Left lobe of liver (tissue), 2 donors: ENCODE measurements around the gene TGIF1. TPM values are rescaled to one million over a fixed set of nuclear protein-coding genes. Genes with fewer than 3 reads are reported as not detected.
A peak's percentile ranks its signal among the peaks of the same experiment; 100 is the strongest.

Source experiments
- ATAC-seq: fragments of 200-7000 bp; cut with Tn5 transposase; one replicate; pipeline ENCODE4 v1.9.1; 2020; ENCODE audit warnings: mild to moderate bottlenecking, moderate library complexity
- DNase-seq: peaks from one replicate; pipeline ENCODE4 v3.0.0-alpha.2; 2020; ENCODE audit warnings: low spot score
- total RNA-seq: library from RNA; stranded (reverse); gene quantifications from one replicate; pipeline ENCODE4 v1.2.1, GENCODE V29; 2021
- donor health status: DM: no; HTN: no; CAD: no; lungs with moderate emphysema.
- donor health status: DM: no; HTN: yes; CAD: no.

Gene TGIF1
- total RNA-seq, 1 donor from 2014 or later: 14.1 TPM

- ATAC-seq: no peak
- no peak for DNase-seq
Measured at GRCh38 chr18:3480827-3481573, 31.0 kb downstream of the TGIF1 start.

- DNase-seq (no peak), ATAC-seq (peak; percentile 67)
Measured at GRCh38 chr18:3481696-3482210, 31.8 kb downstream of the TGIF1 start.

GRCh38 chr18:3482258-3482657 is 32.3 kb downstream of the TGIF1 start:
- no peak for DNase-seq
- ATAC-seq: no peak

GRCh38 chr18:3485153-3486149 is 35.5 kb downstream of the TGIF1 start:
- ATAC-seq (peak; percentile 54), DNase-seq (no peak)

- DNase-seq (no peak), ATAC-seq (peak; percentile 67)
Measured at GRCh38 chr18:3486512-3486911, 36.5 kb downstream of the TGIF1 start.

- DNase-seq (no peak), ATAC-seq (no peak)
Measured at GRCh38 chr18:3489462-3489861, 39.5 kb downstream of the TGIF1 start.

GRCh38 chr18:3491981-3492555 is 42.1 kb downstream of the TGIF1 start:
- no peak for ATAC-seq

GRCh38 chr18:3492721-3493120 is 42.7 kb downstream of the TGIF1 start:
- no peak for DNase-seq
- no peak for ATAC-seq

More at GRCh38 chr18:3491981-3492555, 42.1 kb downstream of the TGIF1 start:
- no peak for DNase-seq

GRCh38 chr18:3493501-3494244 is 43.7 kb downstream of the TGIF1 start:
- DNase-seq (no peak), ATAC-seq (peak; percentile 31)

GRCh38 chr18:3494245-3494526 is 44.2 kb downstream of the TGIF1 start:
- no peak for DNase-seq
- ATAC-seq: peak; percentile 88

- no peak for DNase-seq
- peak; percentile 60 for ATAC-seq
Measured at GRCh38 chr18:3494569-3494968, 44.6 kb downstream of the TGIF1 start.

GRCh38 chr18:3495691-3496430 is 45.9 kb downstream of the TGIF1 start:
- no peak for ATAC-seq
- no peak for DNase-seq

- DNase-seq (no peak), ATAC-seq (peak; percentile 73)
Measured at GRCh38 chr18:3498698-3499471, 48.9 kb downstream of the TGIF1 start.

GRCh38 chr18:3499501-3499900 is 49.5 kb downstream of the TGIF1 start:
- DNase-seq (no peak), ATAC-seq (peak; percentile 22)

GRCh38 chr18:3500016-3500415 is 50.0 kb downstream of the TGIF1 start:
- ATAC-seq: no peak
- DNase-seq: no peak

- DNase-seq (no peak), ATAC-seq (no peak)
Measured at GRCh38 chr18:3502650-3503049, 52.7 kb downstream of the TGIF1 start.

- no peak for ATAC-seq
- DNase-seq: no peak
Measured at GRCh38 chr18:3504637-3505036, 54.7 kb downstream of the TGIF1 start.

- ATAC-seq: no peak
- DNase-seq: no peak
Measured at GRCh38 chr18:3508576-3509549, 58.9 kb downstream of the TGIF1 start.
